GM19239 (cell line): Measurements from ENCODE around the gene TTC6.
"Not testable (repeated sequence)": the region's sequence is repeated elsewhere in the genome, so short reads cannot be mapped to it uniquely, and the experiment has no call there.

Source experiments
- DNase-seq: peaks from one replicate; pipeline ENCODE4 v3.0.0; 2011; ENCODE audit warnings: low spot score; ENCODE audit not compliant: insufficient read length
- FAIRE-seq: peaks from 2 replicates; lab custom pipeline; 2011; peaks lifted over from hg19 to GRCh38; lab: Jason Lieb, UNC

The TTC6 gene, protein sequence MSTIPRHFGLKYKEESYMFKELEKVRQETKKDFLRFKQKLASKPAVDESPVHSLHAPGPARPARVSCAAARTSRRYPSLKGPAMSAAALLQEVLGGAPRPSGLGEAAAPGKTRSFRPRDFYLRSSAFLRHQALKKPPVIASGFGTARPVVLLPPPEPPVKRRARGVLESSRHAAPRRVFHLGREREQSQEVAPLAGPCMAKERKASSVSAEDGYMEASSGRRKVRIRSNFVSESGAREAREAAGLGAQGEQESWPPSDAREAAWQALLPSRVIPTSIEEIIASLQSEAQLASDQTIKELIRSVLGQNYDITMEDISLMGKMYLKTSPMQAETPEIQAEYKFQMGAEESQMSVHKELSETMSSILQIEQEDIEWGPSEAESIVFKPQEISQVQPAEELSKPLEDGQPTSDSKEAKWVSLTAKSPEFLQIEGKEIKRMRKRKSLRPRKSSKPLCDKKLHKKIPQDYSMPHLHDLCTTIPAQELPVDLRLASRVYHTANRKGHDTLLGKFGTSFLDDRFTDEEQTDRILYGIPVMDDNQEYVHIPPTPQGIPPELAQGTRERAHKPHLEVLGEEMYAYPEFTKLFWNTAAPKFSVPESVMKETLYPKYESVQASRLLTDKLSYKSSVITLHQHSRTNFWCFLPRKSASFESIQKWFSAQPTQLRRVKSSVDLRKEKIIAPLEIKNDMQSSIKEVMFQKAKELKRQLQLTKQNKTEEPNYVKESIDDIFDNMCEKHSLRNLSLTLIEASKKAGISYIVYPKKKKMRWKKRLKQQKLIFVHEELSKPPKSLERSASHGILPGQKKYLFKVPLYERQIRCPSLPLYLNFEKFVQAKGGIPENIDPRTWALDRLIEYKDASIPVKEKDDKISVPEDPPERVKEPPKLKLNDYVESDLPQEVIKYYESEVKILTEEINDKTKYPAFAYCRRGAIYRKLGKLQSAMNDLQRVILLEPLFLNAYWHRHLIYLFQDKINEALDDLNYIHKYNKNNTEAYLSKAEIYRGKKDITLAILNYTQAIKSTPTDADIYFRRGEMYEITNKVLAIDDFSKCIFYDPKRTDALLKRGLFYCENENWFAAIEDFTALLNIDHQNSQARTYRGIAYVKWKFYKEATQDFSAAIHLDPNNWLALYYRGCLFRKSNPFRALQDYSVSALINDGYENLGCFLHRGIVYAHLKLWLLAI (N-terminal part only)

DNA sequence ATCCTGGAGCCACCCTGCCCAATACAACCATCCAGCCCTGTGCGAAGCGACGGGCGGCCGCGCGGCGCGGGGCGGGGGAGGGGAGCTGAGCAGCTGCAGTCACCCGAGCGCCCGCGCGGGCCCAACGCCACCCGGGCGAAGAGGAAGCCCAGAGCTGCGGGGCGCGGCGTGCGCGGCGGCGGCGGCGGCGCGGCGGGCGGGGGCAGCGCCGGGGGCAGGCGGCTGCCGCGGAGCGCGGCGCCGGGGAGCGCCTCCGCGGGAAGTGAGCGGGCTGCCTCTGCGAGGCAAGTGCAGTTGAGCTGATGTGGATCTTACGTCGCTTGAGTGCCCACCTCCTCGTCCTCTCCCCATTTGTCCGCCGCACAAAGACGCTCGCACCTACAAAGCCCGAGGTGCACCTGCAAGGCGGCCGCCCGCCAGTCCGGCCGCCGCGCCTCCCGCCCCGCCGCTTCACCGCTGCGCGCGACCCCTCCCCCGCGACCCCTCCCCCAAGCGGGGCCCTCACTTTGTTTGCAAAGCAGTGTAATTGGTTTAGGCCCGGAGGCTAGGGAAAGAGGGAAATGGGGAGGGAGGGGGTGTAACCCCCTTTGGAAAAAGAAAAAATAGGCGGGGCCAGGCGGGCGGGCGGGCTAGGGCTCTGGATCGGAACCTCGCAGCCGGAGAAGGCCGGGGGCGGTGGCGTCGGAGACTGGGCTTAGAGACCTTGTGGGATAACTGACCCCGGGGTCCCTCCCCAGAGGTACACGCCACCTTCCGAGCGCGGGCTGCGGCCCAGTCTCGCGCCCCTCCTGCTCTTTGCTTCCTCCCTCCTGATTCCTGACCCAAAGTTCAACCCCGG, at the start of gene TTC6, which contains the start of gene FOXA1:
TSS of gene TTC6 (plus strand) at position 659 of the 838 bp plus-strand sequence. CDS start 26,436 bp downstream, outside the sequence.
TSS of gene FOXA1 (minus strand) at position 279 of the 838 bp plus-strand sequence. CDS start at position 2, 277 bp downstream.
- no peak for DNase-seq
- no peak for FAIRE-seq

DNA sequence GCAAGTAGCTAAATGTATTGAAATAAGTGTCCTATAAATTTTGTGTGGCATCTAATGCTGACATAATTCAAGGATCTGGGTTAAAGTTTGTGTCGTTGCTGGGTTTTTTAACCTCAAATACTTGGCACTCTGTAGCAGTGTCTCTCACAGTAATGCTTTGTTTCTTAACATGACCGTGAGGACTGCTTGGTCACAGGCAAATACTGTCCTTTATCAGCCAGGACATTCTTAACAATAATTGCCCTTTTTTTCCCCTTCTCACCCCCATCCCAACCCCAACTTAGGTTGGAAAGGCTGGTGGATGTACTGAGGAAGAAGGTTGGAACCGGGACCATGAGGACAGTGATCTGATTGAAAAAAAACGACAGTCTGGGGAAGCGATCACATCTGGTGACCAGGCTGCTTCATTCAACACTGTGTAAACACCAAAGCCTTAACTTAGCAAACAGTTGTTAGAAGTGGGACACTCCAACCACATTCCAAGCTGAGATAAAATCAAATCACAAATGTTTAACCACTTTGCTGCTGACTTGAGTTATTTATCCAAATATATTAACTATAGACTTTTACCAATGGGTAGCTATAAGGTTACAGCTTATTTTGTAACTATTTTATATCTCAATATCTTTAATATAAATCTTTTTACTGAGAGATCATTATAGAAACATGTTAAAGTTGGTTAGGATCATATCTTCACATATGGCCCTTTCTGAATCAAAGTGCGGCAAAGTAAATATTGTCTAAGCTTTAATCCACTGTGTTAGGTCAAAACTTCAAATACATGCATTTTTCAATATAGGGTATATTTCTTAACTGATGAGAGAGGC, 48.6 kb upstream of the TTC6 start:
- FAIRE-seq: no peak
- no peak for DNase-seq

DNA sequence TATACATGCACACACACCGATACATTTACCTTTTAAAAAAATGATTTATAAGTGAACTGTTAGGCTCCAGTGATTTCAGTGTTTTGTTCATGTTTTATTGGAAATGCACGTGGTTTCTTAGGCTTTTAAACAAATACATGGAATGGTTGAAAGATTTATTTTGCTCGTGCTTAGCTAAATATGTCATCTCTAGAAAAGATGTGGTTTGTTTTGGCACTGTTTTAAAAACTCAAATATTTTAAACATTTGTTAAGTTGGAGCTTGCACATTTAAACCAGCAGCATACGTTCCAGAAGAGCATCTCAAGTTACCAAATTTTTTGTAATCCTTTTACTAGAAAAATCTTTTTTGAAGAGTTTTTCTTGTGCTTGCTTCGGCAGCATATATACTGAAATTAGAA, 44.9 kb upstream of the TTC6 start:
- no peak for FAIRE-seq
- DNase-seq: no peak

DNA sequence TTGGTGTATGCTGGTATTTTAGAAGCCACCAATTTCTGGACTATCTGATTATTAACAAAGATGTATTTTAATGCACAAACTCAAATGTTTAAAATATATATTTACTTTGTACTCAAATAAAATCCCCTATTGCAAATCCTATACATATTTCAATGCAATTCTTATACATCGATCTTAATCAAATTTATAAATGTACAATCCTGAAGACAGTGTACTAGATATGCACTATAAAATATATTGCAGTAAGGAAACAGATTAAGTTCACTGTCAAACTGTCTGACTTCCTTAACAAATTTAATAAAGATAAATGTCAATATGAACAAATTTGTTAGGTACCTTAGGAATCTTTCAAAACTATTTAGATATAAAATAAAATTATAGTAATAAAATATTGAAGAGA, 44.3 kb upstream of the TTC6 start:
- no peak for FAIRE-seq
- DNase-seq: no peak

DNA sequence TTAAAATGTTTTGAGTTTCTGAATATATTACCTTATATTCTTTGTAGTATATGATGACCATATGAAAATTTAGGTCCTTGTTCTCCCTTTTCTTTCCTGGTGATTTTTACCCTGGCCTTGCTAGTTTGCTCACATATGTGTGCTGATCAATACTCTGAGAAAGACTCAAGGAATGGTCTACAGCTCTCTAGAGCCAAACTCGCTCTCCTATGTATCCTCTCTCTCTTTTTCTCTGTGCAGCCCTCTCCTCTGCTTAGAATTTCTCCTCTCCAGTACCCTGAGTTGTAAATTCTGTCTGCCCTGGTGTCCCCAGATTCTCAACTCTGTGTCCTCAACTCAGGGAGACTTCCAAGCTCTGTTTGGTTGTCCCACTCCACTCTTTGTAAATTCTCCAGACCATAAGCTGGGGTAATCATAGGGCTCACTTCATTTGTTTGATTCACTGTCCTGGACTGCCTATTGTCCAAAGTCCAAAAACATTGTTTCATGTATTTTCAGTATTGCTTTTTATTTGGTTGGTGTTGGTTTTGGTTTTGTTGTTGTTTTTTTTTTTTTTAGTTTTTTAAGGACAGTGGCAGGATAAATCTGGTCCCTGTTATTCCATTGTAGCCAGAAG, 41.4 kb upstream of the TTC6 start:
- DNase-seq: no peak
- FAIRE-seq: no peak

DNA sequence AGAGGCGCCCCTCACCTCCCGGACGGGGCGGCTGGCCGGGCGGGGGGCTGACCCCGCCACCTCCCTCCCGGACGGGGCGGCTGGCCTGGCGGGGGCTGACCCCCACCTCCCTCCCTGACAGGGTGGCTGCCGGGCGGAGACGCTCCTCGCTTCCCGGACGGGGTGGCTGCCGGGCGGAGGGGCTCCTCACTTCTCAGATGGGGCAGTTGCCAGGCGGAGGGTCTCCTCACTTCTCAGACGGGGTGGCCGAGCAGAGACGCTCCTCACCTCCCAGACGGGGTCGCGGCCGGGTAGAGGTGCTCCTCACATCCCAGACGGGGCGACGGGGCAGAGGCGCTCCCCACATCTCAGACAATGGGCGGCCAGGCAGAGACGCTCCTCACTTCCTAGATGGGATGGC, 39.8 kb upstream of the TTC6 start:
- FAIRE-seq, DNase-seq: not testable (repeated sequence)

DNA sequence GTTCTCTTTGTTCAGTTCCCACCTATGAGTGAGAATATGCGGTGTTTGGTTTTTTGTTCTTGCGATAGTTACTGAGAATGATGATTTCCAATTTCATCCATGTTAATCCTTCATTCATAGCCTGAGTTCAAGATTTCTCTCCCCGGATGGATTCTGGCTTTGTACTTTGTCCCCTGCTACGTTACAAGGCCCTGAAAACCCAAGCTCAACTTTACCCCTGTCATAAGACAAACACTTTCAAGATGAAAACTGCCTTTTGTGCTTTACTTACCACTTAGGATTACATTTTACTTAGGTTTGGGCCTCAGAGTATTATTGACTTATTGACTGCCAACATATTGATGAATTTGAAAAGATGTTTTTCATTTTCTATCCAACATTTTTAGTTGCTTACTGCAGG, 36.7 kb upstream of the TTC6 start:
- no peak for FAIRE-seq
- no peak for DNase-seq

DNA sequence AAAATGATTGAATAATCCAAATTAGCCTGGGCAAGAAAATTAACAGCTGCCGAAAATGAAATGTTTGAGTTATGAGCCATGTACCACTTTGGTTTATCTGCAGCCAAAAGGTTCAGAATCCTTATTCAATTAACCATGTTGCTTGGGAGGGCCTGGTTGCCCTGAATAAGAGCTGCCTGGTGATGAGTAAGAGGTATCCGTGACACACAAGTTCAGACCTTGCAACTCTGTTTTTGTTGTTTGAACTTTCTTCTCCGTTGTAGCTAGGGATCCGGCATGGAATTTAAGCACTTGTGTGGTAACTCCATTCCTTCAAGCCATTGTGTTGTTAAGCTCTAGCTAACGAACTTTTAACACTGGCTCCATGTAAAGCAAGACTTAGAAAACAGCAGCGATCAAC, 36.0 kb upstream of the TTC6 start:
- DNase-seq (no peak), FAIRE-seq (no peak)

DNA sequence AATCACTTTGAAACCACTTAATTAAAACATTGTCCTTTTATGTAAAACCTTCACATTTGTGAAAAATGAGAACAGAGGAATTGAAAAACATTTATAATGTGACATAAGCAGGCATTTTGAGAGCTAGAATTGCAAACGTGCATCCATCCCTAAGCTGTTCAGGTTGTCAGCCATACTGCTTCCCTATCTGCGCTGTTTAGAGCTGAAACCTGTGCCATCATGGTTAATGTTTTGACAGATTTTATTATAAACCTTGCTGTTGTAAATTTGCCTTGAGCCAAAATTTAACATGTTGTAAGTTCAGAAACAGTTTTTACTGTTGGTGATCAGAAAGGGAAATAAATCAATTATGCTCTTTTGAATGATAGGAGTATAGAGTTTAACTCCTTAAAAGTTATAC, 32.2 kb upstream of the TTC6 start:
- DNase-seq (no peak), FAIRE-seq (no peak)

DNA sequence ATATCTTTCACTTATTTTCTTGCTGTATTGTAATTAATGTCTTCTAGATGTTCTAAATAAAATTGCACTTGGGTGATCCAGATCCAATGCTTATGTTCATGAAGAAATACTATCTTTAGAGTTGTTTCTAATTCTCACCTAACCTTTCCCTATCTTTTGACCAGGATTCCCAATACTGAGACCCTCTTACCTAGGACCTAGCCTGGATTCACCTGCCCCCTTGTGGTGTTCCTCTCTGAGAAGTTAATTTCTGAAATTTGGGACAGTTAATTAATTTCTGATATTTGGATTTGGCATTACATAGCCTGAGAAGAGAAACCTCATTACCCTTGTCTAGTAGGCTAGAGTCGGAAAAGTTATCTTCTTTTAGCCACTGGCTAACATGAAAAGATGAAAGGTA, 29.9 kb upstream of the TTC6 start:
- FAIRE-seq (no peak), DNase-seq (no peak)

DNA sequence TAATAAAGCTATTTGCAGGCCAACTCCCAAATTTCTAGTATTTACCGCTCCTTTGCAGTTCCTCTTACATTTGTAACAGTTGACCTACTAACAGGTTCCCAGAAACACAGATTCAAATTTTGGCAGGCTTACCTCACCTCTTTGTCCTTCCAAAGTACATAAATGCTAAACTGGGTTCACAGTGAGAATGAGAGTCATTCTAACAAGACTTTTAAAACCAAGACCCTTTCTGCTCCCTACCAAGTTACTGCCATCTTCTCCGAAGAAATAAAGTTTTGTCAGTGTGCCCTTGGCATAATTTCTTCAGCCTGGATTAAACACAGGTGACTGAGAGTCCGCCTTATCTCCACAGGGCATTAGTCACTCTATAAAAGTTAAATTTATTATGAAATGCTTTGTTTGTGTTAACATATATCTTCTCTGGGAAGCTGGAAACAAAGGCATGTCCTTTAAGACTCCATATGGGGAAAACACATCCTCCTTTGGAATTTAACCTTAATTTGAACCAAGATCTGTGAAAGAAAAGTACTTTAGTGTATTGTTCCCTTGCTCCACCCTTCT, 28.5 kb upstream of the TTC6 start:
- FAIRE-seq (no peak), DNase-seq (no peak)

DNA sequence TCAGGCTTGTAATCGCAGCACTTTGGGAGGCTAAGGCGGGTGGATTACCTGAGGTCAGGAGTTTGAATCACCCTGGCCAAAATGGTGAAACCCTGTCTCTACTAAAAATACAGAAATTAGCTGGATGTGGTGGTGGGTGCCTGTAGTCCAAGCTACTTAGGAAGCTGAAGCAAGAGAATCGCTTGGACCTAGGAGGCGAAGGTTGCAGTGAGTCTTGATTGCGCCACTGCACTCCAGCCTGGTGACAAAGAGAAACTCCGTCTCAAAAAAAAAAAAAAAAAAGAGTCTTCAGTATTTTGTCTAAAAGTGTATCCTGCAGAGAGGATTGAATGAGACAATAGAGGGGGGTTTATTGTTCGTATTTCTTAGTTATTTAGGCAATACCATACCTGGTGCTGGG, 25.7 kb upstream of the TTC6 start:
- DNase-seq (no peak), FAIRE-seq (no peak)

DNA sequence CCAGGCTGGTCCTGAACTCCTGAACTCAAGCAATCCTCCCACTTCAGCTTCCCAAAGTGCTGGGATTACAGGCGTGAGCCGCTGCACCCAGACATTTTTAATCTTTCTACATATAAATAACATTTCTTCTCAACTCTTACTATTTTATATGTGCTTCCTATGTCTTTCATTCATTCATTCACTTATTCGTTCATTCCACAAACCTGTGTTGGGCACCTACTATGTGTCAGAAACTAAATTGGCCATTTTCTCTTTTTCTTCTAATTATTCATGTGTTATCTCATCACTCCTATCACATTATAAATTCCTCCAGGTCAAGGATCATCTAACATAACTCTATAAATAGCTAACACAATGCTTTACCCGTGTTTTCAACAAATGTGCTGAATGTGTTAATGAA, 24.0 kb upstream of the TTC6 start:
- FAIRE-seq (no peak), DNase-seq (no peak)

DNA sequence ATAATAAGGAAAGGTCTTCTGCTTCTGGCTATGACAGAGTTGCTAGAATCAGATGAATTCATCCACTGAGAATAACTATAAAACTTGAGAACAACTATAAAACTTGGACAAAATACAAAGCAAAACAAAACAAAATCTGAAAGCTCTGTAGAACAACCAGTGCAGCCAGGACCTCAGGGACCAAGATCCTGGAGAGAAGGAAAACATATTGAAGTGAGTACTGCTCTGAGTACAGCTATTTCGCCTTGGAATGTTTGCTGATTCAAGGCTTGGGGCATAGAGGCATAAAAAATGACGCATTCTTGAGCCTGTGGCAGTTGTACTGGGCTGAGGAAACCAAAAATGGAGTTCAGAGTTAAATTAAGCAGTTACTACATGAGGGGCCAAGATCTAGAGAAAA, 22.1 kb upstream of the TTC6 start:
- no peak for FAIRE-seq
- no peak for DNase-seq

DNA sequence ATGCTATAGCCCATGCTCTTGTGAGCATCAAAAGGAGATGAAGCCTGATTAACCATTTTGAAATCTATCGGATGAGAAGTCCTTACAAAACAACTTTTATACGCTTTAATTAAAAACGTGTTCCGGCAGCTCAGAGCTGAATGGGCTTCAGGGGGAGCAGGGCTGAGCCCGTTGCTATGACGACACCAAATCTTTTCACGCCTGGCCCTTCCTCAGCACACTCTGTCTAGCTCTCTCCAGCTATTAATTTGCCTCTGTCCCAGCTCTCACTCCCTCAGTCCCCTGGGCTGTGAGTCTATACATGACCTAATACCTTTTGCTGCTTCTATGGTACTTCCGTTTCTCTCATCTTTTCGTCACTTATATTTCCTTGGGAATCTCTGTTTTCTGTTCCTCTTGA, 16.2 kb upstream of the TTC6 start:
- no peak for FAIRE-seq
- no peak for DNase-seq

DNA sequence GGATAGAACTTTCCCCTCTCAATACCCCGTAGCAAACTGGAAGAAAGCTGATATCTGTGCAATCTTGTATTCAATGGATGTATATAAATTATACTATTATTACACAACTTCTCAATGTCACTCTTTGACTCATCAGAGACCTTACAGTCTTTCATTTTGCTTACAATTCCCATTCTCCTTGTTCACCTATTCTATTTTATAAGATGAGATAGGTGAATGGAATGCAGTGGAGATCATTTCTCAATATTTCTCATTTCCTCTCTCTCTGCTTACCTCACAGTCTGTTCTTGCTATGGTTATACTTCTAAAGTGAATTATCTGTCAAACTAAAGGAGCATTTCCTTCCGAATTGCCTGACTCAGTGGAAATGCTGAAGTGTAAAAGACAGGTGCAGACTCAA, 15.3 kb upstream of the TTC6 start:
- FAIRE-seq: no peak
- no peak for DNase-seq

DNA sequence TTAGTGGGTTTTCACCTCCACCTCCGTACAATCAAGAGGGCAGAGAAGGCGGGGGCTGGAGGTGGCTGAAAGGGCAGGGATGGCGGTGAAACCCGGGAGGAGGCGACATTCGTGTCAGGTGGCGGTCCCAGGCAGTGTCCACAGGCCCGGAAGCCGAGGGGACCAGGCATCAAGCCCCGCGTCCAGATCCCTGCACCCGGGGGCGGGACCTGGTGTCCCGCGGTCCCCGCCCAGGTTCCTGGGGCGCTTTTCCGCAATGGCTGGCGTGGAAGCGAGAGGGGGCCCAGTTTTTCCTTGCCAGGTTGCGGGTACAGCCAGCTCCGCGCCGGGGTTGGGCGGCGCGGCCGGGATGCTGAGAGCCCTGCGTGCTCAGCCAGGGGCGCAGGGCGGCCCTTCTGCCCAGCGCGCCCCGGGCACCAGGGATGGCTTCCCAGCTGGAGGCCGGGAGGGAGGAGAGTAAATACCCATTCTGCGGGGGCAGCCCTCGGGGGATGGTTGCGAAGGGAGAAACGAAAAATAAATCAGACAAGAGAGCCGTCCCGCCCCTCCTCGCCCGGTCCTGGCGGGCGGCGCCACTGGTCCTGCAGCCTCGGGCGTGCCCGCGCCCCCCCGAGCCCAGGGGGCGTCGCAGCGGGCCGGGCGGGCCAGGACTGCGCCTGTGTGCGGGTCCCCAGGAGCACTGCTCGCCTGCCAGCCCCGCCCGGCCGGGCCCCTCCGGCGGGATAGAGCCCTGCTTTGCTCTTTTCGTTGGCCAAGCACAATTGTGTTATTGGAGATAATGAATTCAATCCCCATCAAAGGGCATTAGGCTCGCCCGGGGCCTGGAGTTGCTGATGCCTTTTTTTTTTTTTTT, 11.8 kb upstream of the TTC6 start:
- FAIRE-seq: no peak
- DNase-seq: no peak
